GM12873 (cell line): ENCODE results near the gene RFX1.

ENCODE experiments used
- CTCF ChIP-seq: IDR thresholded peaks from 2 replicates; pipeline ENCODE4 v1.5.1; 2012; ENCODE audit warnings: low read depth, mild to moderate bottlenecking, moderate library complexity, low read length, control low read depth; ENCODE audit not compliant: insufficient read depth; ENCODE audit errors: missing control alignments

RFX1 gene

GRCh38 chr19:14022469-14022868 lies 16.3 kb upstream of the RFX1 start:
- no peak for TF ChIP-seq CTCF

- TF ChIP-seq CTCF = no peak
Observed at GRCh38 chr19:14021474-14021873, 15.4 kb upstream of the RFX1 start.

- TF ChIP-seq CTCF = no peak
Observed at GRCh38 chr19:14019100-14019499, 13.0 kb upstream of the RFX1 start.

GRCh38 chr19:14015524-14016035 lies 9.5 kb upstream of the RFX1 start:
- TF ChIP-seq CTCF = no peak

- TF ChIP-seq CTCF = no peak
Observed at GRCh38 chr19:14012378-14012915, 6.3 kb upstream of the RFX1 start.

- TF ChIP-seq CTCF = no peak
Observed at GRCh38 chr19:14006766-14007562, 844 bp upstream of the RFX1 start.

- no peak for TF ChIP-seq CTCF
Observed at GRCh38 chr19:14005349-14006084, 603 bp downstream of the RFX1 start.
